Vagina (tissue), 2 donors: ENCODE results near the gene KRT13. TPM values are rescaled to one million over a fixed set of nuclear protein-coding genes. Genes with fewer than 3 reads are reported as not detected.
A peak's percentile ranks its signal among the peaks of the same experiment; 100 is the strongest.

ENCODE experiments used
- DNase-seq, 2 donors: peaks; one replicate each; pipeline ENCODE4 v3.0.0-alpha.2; 2017; ENCODE audit errors: extremely low spot score in 2 of 2
- H3K27ac ChIP-seq: fragments of 200-600 bp; sonication (generic); one replicate; pipeline ENCODE4 v1.5.1; 2019
- H3K27me3 ChIP-seq: fragments of 200-600 bp; sonication (generic); one replicate; pipeline ENCODE4 v1.5.1; 2019
- H3K36me3 ChIP-seq, 2 donors: fragments of 200-600 bp; sonication (generic); one replicate each; pipeline ENCODE4 v1.5.1; 2017 to 2019
- H3K4me1 ChIP-seq: fragments of 200-600 bp; sonication (generic); one replicate; pipeline ENCODE4 v1.5.1; 2019
- H3K4me3 ChIP-seq, 2 donors: fragments of 200-600 bp; sonication (generic); 1 replicate in 1 of 2; 2 replicates in 1 of 2; pipeline ENCODE4 v1.5.1; 2016 to 2019
- H3K9me3 ChIP-seq: fragments of 200-600 bp; sonication (generic); one replicate; pipeline ENCODE4 v1.5.1; 2019
- CTCF ChIP-seq, 3 experiments: fragments of 450-650 bp in 2 of 3; fragments of 200-600 bp in 1 of 3; sonication (generic) in 1 of 3; IDR thresholded peaks; one replicate each; pipeline ENCODE4 v1.5.1; 2017 to 2019; ENCODE audit warnings: antibody characterized with exemption in 3 of 3, mild to moderate bottlenecking in 2 of 3, moderate library complexity in 2 of 3
- POLR2A ChIP-seq, 2 donors: fragments of 450-650 bp; IDR thresholded peaks; one replicate each; pipeline ENCODE4 v1.6.1; 2017; ENCODE audit warnings: antibody characterized with exemption in 2 of 2, mild to moderate bottlenecking in 2 of 2, moderate library complexity in 2 of 2
- POLR2AphosphoS5 ChIP-seq, 2 donors: sonication (generic); formaldehyde crosslinking; IDR thresholded peaks; one replicate each; pipeline ENCODE4 v1.9.0; 2017; ENCODE audit warnings: antibody characterized with exemption in 2 of 2, mild to moderate bottlenecking in 2 of 2, low read depth in 1 of 2; ENCODE audit not compliant: insufficient read depth in 1 of 2
- intact Hi-C: fragments of 100-400 bp; cut with DNase I; formaldehyde crosslinking; loops from one replicate; pipeline ENCODE4 v1.15.1; 2023
- total RNA-seq: library from RNA; depleted of rRNA; stranded (reverse); fragments of >200 nt; gene quantifications from one replicate; pipeline ENCODE4 v1.2.3, GENCODE V29; 2016

The KRT13 gene
- total RNA-seq, 1 donor from 2014 or later = 10,968 TPM

- intact Hi-C loops = loop anchor here (10.0 kb wide), 1 partner anchor 635 kb away; no protein-coding TSS in a partner anchor
- DNase-seq = peak in 1 of 2 donors; percentile 92
- peak overlapping the region; percentile 92 for H3K27ac ChIP-seq
- no peaks in the 10 kb centered on the region for H3K36me3 ChIP-seq
- H3K4me1 ChIP-seq = peaks cover 37% of the 10 kb centered on the region
- H3K4me3 ChIP-seq = no peak overlapping the region
- H3K9me3 ChIP-seq = no peaks in the 10 kb centered on the region
- H3K27me3 ChIP-seq = no peaks in the 10 kb centered on the region
- TF ChIP-seq POLR2AphosphoS5 (IDR thresholded peaks at IDR 0.05; ENCODE audit: insufficient read depth in 1 of 2, low read depth in 1 of 2) = peak in 1 of 2 donors; percentile 44
- TF ChIP-seq POLR2A (IDR thresholded peaks at IDR 0.05) = no peak
- no peak for TF ChIP-seq CTCF (IDR thresholded peaks at IDR 0.05)
Measured at GRCh38 chr17:41549596-41550039, 44.2 kb upstream of the KRT13 start.

DNA sequence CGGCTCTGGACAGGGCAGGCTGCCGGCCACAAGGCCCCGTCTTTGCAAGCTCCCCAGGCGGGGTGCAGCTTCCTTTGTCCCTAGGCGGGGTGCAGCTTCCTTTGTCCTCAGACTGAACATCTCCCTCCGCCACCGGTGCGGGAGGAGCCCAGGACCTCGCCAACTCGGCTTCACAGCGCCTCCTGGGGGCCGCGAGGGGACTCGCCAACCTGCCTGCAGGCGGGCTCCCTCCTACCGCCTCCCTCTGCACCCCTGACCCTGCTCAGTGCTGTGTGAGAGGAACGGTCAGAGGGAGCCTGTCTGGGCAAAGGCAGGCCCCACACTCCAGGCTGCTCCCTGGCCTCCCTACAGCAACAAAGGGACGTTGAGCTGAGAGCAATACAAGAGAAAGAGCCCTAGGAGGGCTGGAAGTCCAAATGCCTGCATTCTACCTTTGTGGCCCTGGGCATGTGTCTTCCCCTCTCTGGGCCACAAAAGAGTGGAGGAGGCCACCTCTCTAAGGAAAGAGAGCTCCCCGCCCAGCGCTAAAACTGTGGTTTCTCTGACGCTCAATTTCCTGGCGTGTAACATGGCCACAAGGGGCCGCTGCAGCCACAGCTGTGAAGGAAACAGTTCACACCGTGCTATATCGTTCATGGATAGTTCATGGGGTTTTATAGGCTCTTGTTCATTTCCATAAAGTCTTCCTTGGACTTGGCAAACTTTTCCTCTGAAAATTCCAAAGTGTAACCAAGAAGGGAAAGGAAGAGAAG lies 43.6 kb upstream of the KRT13 start:
- no peaks in the 10 kb centered on the region for H3K27me3 ChIP-seq
- H3K36me3 ChIP-seq = no peaks in the 10 kb centered on the region
- H3K27ac ChIP-seq = peak overlapping the region; percentile 92
- H3K4me1 ChIP-seq = peaks cover 37% of the 10 kb centered on the region
- H3K9me3 ChIP-seq = no peaks in the 10 kb centered on the region
- TF ChIP-seq POLR2AphosphoS5 (IDR thresholded peaks at IDR 0.05; ENCODE audit: insufficient read depth in 1 of 2, low read depth in 1 of 2) (peak; percentile 60 to 69), POLR2A (IDR thresholded peaks at IDR 0.05) (no peak), CTCF (IDR thresholded peaks at IDR 0.05) (peak; percentile 74 to 81 (median 76))
- intact Hi-C loops = loop anchor here (1.0 kb wide), 1 partner anchor 102 kb away; no protein-coding TSS in a partner anchor
- DNase-seq = no peak
- peak overlapping the region; percentile 11 to 22 for H3K4me3 ChIP-seq

DNA sequence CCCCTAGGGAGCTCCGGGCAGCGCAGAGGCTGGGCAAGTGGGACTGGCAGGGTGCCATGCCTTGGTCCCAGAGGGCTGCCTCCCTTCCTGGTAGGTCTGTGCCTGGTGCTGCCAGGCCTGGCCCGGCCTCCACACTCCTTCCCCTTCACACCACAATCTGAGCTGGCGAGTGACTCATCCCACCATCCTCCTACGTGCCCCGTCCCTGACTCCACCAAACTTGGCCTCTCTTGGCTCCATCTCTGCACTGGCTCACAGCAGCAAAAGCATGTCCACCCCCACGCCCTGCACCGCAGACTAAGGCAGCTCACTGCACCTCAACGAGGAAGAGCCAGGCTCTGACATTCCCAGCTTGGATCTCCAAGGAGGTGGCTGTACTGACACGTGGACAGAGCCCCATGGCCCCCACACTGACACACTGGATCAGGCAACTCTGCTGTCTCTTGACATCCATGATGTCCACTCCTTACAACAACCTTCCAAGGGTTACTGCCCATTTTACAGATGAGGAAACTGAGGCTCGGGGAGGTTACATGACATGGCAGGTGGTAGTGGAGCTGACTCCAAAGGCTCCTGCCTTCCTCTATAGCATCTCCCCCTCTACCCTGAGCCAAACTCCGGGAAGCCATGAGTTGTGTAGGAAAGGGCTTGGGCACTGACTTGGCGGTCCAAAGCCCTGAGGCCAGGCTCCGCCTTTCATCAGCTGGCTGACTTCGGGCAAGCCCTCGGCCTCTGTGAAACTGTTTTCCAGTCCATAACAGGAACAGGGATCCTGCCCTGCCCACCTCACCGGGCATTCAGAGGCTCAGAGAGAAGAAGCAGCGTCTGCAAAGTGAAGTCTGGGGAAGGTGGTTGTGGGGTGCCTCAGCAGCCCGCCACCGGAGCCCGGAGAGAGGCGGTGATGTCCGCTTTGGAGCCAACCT lies 42.8 kb upstream of the KRT13 start:
- no peaks in the 10 kb centered on the region for H3K36me3 ChIP-seq
- H3K4me1 ChIP-seq = peaks cover 37% of the 10 kb centered on the region
- no peaks in the 10 kb centered on the region for H3K9me3 ChIP-seq
- intact Hi-C loops = loop anchor here (1.0 kb wide), 1 partner anchor 103 kb away; no protein-coding TSS in a partner anchor
- peak overlapping the region; percentile 11 to 22 for H3K4me3 ChIP-seq
- TF ChIP-seq POLR2A (IDR thresholded peaks at IDR 0.05) (no peak), POLR2AphosphoS5 (IDR thresholded peaks at IDR 0.05; ENCODE audit: insufficient read depth in 1 of 2, low read depth in 1 of 2) (peak; percentile 41 to 54), CTCF (IDR thresholded peaks at IDR 0.05) (no peak)
- no peaks in the 10 kb centered on the region for H3K27me3 ChIP-seq
- DNase-seq = peak in 1 of 2 donors; percentile 91
- peak overlapping the region; percentile 92 for H3K27ac ChIP-seq

DNA sequence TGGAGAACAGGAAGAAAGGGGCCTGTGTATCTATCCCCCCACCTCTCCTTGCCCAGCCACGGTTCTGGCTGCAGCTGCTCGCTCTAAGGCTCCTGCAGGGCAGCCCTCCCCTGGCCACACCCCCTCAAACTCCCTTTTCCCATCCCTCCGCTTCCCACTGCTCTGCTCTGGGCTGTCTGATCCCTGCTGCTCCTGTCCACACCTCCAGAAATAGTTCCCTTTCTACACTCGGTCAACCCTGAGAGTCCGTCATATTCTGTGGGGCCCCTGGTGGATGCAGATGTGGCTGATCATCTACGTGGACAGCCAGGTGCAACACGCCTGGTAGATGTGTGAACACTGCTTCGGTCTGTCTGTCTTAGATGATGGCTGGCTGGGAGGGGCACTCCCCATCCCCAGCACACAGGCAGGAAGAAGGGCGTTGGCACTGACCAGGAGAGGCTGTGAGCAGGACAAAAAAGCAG lies 42.0 kb upstream of the KRT13 start:
- H3K4me1 ChIP-seq = peaks cover 37% of the 10 kb centered on the region
- TF ChIP-seq CTCF (IDR thresholded peaks at IDR 0.05) (no peak), POLR2A (IDR thresholded peaks at IDR 0.05) (no peak), POLR2AphosphoS5 (IDR thresholded peaks at IDR 0.05; ENCODE audit: insufficient read depth in 1 of 2, low read depth in 1 of 2) (no peak)
- no peaks in the 10 kb centered on the region for H3K27me3 ChIP-seq
- H3K4me3 ChIP-seq = no peak overlapping the region
- intact Hi-C loops = no loop called here
- no peaks in the 10 kb centered on the region for H3K36me3 ChIP-seq
- H3K27ac ChIP-seq = peak overlapping the region; percentile 92
- no peaks in the 10 kb centered on the region for H3K9me3 ChIP-seq
- no peak for DNase-seq
